ENCODE measurements around the gene TRAP1.
"Not testable (repeated sequence)": the region's sequence is repeated elsewhere in the genome, so short reads cannot be mapped to it uniquely, and the experiment has no call there.

TRAP1 gene

DNA sequence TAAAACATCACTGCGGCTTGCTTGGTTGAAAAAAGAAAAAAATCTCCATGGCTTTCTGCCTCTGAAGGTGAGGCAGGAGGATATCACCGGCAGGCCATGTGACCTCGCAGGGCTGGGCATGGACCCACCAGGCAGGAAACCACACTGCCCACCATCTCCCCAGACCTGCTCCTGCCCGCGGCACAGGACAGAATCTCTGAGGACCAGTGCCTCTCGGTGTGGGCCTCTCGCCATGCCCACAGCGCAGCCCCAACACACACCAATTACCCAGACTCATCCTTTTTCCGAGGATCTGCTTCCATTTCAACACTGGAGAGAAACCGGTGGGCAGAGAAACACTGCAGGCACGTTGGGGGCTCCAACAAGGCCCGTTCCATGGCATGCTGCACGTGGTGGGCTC is 46.6 kb downstream of the TRAP1 start:
- DNase-seq: no peak

DNA sequence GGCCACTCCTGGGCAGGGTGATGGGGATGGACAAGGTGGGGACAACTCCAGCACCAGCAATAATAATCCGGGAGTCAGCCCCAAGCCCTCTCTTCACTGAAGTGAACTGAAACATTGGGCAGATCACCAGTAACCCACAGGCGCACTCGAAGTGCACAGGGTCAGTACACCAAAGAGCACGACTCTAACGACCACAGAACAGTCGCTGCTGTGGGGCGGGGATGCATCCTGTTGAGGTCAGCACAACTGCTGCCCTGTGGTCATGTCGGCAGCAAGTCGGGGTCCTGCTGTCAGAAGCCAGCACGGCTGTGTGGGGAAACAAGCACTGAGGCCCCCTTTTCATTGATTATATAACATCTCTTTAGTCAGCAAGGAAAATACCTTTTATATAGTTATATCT is 48.2 kb downstream of the TRAP1 start:
- DNase-seq: no peak

DNA sequence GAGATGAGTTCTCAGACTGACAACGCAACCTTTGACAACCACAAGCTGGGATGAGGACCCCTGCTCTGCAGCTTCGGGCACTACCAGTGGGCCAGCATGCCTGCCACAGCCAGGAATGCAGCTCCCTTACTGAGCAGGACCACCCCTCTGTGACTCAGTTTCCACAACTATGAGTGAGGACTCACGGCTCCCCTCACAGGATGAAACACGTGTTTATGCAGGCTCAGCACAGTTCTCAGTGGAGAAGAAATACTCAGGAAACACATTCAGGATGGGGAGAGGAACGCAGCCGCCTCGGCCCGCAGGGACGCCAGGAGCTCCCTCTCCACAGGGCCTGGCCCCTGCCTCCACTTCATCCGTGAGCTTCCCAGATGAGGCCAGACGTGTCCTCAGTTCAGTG is 48.7 kb downstream of the TRAP1 start:
- no peak for DNase-seq

DNA sequence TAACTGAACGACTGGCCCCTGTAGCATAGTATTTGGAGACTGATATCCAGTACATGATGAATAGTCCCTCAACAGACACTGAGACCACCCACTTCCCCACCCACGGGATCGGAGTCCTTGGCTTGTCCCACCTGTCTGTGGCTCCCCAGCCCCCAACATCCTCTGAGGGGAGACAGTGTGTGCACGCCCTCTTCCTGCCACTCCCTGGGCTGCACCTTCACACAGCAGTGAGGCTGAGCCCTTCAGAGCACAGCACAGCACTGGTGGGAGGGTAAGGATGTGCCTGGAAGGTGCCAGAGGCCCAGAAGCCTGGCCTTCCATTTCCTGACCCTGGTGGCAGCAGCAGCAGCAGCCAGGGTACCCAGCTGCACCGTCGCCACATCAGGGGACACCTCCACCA is 51.8 kb downstream of the TRAP1 start:
- no peak for DNase-seq

DNA sequence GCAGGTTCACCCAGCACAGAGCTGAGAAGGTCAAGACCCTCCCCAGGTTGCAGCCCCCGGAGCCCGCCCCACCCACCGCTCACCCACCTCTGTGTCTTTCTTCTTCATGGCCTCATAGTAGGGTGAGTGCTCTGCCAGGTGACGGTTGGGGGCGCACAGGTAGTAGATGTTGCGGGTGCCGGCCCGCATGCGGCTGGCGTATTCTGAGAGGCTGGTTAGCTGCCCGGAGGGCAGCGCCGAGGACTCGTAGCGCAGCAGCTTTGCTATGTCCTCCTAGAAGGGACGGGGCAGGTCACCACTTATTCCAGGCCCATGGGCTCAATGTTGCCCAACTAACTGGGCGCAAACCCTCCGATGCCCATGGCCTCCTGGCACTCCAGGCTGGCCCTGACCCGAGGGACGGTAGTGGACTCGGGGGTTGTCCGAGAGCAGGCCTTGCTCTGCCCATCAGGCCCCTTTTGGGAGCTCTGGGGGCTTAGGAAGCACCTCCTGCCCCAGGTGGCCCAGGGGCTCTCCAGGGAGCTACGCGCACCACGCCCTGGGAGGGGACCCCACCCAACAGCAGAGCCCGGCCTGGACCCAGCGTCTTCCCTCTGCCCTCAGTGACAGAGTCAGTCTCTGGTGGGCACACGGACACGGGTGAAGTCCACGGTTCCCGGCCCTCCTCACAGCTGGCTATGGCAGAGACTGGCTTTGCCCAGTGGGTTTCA is 53.0 kb downstream of the TRAP1 start:
- DNase-seq: no peak

DNA sequence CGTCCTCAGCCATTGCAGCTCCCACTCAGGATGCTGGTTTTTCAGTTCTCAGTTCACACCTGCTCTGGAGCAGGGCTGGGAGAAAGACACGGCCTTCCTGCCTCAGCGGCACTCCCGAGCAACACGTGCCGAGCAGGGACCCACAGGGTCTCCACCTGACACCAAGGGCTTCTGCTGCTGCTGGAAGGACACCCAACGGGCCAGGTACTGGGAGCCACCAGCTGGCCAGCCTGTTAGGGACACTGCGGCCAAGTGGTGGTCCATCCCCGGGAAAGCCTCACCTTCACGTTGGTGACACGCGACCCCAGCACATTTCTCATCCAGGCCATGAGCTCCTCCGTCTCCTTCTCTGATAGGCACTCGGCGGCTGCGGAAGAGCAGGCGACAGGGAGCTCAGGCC is 54.7 kb downstream of the TRAP1 start:
- no peak for DNase-seq

DNA sequence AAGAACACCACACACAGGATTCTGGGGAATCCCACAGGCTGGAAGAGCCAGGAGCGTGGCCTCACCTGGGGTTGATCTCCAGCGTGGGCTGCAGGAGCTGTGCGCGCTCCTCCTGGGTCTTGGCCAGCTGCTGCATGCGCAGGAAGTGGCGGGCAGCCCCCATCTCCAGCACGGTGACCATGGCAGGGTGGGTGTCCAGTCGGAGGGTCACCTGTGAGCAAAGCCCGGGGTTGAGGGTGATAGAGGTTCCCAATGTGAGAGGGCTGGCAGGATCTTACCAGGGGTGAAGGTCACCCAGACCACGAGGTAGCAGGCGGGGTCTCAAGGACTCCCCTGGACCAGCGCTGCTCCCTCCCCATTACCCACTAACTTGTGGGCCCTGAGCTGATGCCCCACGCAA is 55.4 kb downstream of the TRAP1 start:
- DNase-seq: no peak

DNA sequence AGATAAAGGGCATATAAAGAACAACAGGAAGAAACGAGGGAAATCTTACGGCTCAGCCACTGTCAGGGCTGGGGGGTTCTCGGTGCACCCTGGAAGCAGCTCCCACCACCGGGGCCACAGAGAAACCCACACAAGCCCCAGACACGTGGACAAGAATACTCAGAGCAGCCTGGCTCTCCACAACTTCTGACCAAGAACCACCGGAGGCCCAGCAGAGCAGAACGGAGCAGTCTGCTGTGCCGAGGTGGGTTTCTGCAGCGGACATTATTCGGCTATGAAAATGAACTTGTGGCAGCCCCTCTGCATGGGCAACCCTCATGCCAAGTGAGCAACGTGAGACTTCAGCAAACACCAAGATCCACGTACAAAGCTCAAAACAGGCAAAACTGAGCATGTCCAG is 56.0 kb downstream of the TRAP1 start:
- DNase-seq: no peak

DNA sequence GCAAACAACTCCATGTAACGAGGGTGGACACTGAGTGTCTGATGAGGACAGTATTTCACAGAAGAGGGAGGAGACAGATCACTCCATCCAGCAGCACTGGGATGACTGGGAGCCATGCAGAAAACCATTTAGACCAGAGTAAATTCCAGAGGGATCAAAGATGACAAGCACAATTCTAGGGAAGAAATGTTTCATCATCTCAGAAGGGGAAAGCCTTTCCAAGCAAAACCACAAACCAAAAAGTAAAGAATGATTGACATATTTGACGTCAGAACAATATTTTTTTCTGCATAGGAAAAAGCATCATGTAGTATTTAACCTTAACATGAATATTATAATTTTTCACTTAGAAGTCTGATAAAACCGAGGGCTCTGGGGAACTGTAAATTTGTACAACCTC is 58.1 kb downstream of the TRAP1 start:
- no peak for DNase-seq

DNA sequence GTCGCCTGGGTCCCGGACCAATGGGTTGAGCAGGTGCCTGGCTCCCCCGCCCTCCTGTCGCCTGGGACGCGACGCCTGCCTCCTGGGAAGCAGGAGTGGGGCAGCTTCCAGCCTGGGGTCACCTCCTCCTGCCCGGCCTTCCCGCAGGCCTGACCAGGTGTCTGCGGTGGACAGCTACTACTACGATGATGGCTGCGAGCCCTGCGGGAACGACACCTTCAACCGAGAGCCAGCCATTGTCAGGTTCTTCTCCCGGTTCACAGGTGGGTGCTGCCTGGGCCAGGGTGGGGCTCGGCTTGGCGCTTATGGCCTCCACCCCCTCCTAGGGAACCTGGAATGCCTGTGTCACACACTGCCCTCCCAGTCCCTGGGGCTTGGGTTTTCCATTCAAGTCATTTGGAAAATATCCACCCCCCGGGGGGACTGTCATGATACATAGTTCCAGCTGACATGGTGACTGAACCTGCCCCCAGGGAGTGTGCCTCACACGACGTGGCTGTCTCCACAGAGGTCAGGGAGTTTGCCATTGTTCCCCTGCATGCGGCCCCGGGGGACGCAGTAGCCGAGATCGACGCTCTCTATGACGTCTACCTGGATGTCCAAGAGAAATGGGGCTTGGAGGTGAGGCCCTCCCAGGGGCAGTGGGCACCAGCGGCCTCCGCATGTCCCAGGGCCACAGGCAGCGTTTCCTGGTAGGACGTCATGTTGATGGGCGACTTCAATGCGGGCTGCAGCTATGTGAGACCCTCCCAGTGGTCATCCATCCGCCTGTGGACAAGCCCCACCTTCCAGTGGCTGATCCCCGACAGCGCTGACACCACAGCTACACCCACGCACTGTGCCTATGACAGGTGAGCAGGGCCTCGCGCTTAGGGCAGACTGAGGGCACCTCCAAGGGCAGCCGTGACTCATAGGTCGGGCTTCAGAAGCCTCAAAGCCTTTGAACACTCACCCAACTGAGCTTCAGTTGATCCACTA is 60.5 kb downstream of the TRAP1 start:
- no peak for DNase-seq

DNA sequence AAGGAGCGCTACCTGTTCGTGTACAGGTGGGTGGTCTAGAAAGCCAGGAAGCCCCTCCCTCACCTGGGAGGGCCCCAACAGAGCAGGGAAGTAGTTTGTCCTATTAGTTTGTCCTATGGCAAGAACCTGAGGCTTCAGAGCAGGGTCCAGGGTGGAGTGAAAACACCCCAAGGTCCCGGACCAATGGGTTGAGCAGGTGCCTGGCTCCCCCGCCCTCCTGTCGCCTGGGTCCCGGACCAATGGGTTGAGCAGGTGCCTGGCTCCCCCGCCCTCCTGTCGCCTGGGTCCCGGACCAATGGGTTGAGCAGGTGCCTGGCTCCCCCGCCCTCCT is 61.2 kb downstream of the TRAP1 start:
- not testable (repeated sequence) for DNase-seq

DNA sequence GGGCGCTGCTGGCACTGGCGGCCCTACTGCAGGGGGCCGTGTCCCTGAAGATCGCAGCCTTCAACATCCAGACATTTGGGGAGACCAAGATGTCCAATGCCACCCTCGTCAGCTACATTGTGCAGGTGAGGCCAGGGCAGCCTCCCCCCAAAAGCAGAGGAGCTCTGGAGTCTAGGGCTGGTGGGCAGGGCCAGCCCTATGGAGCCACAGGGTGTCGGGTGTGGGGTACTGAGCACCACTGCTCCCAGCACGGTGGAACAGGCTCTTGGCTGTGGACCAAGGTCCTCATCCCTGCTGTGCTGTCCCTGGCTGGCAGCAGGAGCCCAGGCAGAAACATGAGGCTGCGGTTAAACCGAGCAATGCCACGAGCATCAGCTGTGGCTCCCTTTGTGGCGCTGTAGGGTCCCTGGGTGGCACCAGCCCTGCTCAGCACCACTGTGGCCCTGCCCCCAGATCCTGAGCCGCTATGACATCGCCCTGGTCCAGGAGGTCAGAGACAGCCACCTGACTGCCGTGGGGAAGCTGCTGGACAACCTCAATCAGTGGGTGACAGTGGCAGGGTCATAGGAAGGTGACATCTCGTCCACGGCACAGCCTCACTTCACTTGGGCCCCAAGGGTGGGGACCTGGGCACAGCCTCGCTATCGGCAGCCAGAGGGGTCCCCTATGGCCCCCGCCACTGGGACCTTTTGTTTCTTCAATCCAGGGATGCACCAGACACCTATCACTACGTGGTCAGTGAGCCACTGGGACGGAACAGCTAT is 61.7 kb downstream of the TRAP1 start:
- DNase-seq: no peak

DNA sequence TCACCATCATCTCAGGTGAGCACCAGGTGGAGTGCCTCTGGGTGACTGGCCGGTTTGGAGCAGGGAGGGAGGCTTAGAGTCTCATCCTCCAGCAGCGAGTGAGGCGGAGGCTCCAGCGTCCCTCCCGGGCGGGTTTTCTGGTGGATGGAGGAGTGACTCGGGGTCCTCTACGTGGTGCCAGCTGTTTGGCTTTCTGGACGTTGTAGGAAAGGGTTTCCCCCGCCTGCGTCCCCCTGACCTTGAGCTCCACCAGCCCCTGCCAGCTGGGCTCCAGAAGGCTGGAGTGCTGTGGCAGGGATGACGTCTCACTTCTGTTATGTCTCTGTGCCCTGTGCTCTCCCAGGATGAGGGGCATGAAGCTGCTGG is 62.3 kb downstream of the TRAP1 start:
- DNase-seq: no peak

DNA sequence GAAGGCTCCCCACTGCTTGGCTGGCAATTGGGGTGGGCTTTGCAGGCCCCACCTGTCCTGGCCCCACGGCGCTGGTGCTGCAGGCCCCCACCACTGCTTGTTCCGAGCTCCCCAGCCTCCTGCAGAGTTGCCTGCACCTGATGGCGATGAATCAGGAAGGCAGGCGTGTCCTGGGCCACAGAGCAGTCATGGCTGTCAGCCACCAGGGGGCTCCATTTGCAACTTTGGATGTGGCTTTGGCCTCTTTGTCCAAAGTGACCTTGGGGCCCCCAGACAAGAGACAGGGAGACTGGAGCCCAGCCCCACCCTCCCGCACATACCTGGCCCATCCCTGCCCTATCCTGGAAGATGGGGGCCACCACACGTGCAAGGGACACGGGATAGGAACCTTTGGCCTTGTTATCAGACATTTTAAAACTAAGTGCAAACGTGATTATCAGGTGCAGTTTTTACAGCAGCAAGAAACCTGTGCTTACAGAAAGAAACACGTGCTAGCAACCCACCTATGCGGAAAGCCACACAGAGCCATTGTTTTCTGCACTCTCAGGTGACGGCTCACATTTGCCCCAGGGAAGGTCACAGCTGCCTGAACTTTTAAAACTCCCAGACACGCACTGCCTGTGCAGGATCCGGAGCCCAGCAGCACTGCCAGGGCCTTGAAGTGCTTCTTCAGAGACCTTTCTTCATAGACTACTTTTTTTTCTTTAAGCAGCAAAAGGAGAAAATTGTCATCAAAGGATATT is 62.9 kb downstream of the TRAP1 start, which contains the start of gene DNASE1:
Gene DNASE1, plus strand, starts transcription at position 443 of the 743 bp plus-strand sequence. CDS start 683 bp downstream, outside the sequence.
- no peak for DNase-seq

DNA sequence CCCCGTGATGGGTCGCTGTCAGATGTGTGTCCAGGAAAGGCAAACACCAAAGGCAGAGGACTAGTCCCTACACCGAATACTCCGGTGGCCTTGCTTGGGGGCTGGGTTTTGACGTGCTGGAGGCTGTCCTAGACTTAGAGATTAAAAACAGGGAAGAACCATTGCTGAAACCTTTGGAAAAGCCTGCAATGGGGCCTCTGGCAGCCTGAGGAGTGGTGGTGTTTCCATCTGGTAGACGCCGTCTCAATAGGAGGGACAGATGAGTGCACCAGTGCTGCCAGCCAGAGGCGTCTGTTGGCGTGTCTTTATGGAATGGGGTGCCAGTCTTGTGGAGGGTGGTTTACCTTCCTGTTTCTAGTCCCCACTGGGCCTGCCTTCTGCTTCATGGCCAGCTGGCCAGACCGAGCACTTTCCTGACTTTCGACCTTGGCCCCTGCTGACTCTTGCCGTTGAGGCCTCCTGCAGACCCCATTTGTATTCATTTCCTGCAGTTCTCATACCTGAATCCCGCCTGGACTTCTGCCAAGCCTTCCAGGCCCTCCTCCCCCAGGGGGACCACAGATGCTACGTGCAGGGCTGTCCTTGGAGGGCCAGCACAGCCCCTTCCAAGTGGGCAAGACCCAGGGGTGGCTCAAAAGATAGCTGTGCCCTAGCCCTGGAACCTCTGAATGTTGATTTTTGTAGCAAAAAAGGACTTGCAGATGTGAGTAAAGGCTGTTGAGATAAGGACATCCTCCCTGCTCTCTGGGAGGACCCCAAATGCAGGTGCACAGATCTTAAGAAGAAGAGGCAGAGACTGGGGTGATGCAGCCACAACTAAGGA is 64.7 kb downstream of the TRAP1 start:
- no peak for DNase-seq

DNA sequence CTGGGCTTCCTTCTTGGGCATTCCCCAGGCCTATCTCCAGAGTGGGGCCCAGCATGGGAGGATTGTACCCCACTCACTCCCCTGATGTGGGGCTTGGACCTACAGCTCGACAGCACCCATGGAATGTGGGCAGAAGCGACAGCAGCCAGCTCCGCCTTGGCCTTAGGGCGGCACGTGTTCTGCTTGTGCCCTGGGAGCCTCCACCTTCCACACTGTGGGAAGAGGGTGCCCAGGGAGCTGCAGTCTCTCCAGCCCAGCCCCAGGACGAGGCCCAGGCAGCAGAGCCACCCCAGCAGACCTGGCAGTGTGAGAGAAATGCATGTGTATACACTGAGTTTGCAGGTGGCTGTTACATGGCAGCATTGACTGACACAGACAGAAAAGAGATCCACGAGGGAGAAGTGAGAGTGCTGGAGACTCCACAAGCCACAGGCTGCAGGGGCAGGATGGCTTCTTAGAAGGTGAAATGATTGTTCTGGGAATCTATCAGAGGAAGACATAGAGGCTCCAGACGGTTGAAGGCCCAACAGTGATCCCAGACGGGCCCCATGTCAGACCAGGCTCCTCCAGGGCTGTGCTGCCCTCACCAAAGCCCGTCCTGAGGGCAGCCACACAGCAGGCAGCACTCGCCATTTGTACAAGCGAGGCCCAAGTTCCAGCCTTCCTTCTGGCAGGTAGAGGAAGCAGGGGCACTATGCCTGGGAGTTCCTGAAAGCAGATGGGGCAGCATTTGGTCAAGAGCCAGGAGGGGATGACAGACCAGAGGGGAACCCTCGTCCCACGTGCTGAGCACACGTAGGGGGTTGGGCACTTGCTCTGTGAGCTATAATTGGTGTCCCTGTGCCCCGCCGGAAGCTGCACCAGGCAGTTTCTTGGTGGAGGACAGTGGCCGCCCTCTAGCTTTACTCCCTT is 65.6 kb downstream of the TRAP1 start:
- DNase-seq: no peak

DNA sequence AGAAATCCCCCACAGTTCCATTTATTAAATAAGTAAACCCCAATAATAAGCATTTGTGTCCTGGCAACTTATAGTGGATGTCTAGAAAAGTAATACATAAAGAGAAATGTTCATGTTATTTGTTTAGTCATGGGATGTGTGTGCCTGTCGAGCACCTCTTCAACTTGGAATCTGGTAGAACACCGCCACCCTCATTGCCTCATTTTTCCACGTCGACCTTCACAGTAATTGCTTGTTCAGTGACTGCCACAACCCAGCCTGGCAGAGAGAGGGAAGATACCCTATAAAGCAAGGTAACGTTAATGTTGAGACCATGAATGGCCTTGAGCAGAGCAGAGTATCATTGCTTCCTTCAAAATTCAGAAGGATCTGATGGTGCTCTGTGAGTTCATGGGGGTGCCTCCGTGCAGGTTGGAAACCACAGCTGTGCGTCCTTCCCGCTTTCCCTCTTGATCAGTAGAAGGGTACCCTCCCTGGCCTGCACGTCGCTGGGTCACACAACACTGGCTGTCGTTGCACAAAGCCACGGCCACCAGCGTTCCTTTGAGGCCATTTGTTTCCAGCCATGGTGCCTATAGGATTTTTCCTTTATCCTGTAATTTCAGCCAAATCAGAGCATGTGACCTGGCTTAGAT is 66.6 kb downstream of the TRAP1 start:
- DNase-seq: no peak

DNA sequence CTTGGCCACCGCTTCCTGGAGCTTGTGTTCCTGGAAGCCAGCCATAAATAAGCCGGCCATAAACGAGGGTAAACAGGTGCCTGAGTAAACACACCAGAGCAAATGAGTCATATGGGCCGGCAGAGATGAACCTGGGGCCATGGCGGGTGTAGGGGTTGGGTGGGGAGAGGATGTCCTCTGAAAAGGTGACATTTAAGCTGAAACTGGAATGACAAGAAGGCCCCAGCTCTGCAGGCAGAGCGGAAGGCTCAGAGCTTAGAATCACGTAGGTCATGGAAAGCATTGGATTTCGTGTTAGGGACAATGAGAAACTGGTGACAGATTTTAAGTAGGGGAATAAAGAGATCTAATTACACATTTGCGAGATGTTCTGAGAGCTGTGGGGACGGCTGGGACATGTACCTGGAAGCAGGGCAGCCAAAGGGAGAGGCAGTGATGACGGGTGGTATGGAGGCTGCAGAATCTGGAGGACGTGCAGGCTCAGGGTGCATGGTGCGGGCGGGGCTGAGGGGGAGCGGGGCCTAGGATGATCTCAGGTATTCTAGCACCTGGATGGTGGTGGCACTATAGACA is 70.9 kb downstream of the TRAP1 start:
- DNase-seq: no peak

DNA sequence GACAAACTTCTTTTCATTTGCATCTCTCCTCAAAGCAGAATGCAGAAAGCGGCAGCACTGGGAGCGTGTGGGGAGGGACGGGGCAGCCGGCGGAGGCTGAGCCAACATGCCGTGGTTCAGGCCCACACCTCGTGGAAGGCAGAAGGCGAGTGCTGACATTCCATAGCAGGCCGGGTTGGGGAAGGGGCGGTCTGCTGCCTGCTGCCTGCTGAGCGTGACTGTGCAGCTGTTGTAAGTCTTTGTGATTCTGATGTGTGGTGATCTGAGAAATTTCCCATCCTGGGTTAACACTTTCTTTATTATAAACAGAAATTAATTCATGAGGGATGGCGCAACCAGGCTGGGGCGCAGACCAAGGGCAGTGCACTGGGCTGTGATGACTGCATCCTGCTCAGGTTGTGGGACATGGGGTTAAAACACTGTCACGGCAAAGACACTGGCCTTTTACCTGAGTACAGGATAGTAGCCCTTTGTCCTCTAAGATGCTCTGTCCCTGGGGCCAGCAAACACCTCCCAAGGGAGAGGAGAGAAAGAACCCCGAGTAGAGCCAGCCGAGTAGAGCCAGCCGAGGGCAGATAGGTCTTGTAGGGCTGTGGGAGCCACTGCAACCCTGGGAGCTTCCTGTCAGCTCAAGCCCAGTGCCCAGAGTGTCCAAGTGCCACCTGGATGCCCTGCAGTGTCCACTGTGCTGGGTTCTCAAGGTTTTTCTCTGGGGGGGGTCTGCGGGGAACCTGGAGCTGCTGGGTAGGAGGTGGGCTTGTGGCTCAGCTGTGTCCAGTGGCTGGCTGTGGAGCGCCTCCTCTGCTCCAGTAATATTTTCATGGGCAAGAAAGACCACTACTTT is 71.6 kb downstream of the TRAP1 start:
- DNase-seq: no peak

All from NCI-H1694 treated with DMSO at 0.1 percent for 48 hours (cell line).